ENCODE data around the gene PFKFB3.

DNA sequence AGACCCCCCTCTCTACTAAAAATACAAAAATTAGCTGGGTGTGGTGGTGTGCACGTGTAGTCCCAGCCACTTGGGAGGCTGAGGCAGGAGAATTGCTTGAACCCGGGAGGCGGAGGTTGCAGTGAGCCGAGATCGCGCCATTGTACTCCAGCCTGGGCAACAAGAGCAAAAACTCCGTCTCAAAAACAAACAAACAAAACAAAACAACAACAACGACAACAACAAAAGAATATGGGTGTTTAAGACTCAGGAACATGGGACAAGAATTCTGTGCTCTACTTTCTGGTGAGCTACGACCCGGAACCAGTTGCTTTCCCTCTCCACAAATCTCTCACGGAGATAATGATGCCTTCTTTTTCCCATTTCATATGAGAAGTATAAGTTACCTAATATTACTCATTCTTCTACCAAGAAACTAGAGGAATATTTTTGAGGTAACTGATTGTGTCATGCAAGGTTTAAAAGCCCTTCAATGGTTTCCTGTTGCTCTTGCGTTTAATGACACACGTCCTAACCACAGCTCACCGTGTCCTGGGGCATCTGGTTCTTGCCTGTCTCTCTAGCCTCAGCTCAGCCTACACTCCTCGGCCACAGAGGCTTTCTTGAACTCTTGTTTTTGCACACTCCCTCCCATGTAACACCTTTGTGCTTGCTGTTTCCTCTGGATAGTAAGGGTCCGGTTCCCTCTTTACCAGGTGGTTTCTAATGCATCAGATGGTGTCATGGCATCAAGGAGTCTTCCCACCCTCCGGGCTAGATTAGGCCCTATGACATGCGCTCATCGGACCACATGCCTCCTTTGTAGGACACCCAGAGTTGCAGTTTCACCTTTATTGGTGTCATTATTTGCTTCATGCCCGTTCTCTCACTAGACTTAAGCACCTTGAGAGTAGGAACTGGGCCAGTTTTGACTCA lies 67.5 kb downstream of the PFKFB3 start:
- no peak for TF ChIP-seq TARDBP (IDR thresholded peaks at IDR 0.05)
- no peak for TF ChIP-seq SP1 (IDR thresholded peaks at IDR 0.05)
- TF ChIP-seq FOXA1 (IDR thresholded peaks at IDR 0.05) = no peak
- no peak for TF ChIP-seq FOXM1 (IDR thresholded peaks at IDR 0.05; ENCODE audit: borderline replicate concordance)
- no peak for TF ChIP-seq ZNF384 (IDR thresholded peaks at IDR 0.05)
- TF ChIP-seq SUZ12 (IDR thresholded peaks at IDR 0.05) = no peak
- no peak for TF ChIP-seq FOXK2 (IDR thresholded peaks at IDR 0.05)
